K562 (cell line): ENCODE measurements around the gene NTN1. TPM values are rescaled to one million over a fixed set of nuclear protein-coding genes. Genes with fewer than 3 reads are reported as not detected.

ENCODE experiments used
- ATAC-seq: fragments of 200-7000 bp; cut with Tn5 transposase; 3 replicates; pipeline ENCODE4 v1.9.1; 2020; ENCODE audit warnings: moderate library complexity
- BruUV-seq: library from RNA; stranded (reverse); fragments of 400-500 nt; replicated peaks from 2 replicates; lab custom pipeline; 2021; lab: Mats Ljungman, UMichigan
- CTCF ChIA-PET: fragments of 300-600 bp; formaldehyde crosslinking; extraction: SDS; loops from one replicate; lab custom pipeline; 2021; ENCODE audit warnings: low intra/inter-chr PET ratio; lab: Yijun Ruan, JAX
- POLR2A ChIA-PET: fragments of 300-600, 350-650 bp; sonication (Branson Sonifier 250); formaldehyde crosslinking; extraction: SDS; loops from one replicate; lab custom pipeline; 2021; ENCODE audit warnings: antibody characterized with exemption, inconsistent platforms; lab: Yijun Ruan, JAX
- DNase-seq, 4 experiments: peaks; one replicate each; pipeline versions ENCODE4 v3.0.0 to v3.0.0-alpha.2; 2011 to 2018; ENCODE audit warnings: low spot score in 3 of 4, mixed read lengths in 3 of 4; ENCODE audit errors: extremely low read depth in 1 of 4
- FAIRE-seq: peaks from 2 replicates; lab custom pipeline; 2011; peaks lifted over from hg19 to GRCh38; lab: Jason Lieb, UNC
- H2AFZ ChIP-seq: 2 replicates; pipeline ENCODE4 v1.6.0; 2011; ENCODE audit warnings: low read depth, low read length, control low read depth, inconsistent platforms
- H3K27ac ChIP-seq: fragments of 200-600 bp; 3 replicates; pipeline ENCODE4 v1.8.0; 2011; ENCODE audit warnings: low read depth, mild to moderate bottlenecking, control low read depth, inconsistent platforms, low read length, moderate library complexity, mixed read lengths; ENCODE audit errors: extremely low read depth
- H3K27me3 ChIP-seq, 2 experiments: fragments of 300-600 bp in 1 of 2; 2 replicates in 1 of 2; 3 replicates in 1 of 2; pipeline versions ENCODE4 v1.6.0 to v1.8.0; 2011; ENCODE audit warnings: inconsistent platforms in 2 of 2, low read length in 2 of 2, mild to moderate bottlenecking in 1 of 2, mixed read lengths in 1 of 2, moderate library complexity in 1 of 2; ENCODE audit not compliant: control insufficient read depth in 2 of 2, insufficient read depth in 2 of 2
- H3K36me3 ChIP-seq: fragments of 300-600 bp; 3 replicates; pipeline ENCODE4 v1.8.0; 2011; ENCODE audit warnings: mild to moderate bottlenecking, low read length, inconsistent platforms; ENCODE audit not compliant: control insufficient read depth, insufficient read depth
- H3K4me1 ChIP-seq, 2 experiments: fragments of 200-600 bp in 1 of 2; replicated peaks in 1 of 2; 2 replicates in 1 of 2; 3 replicates in 1 of 2; pipeline versions ENCODE4 v1.5.1 to v1.8.0; 2011; ENCODE audit warnings: inconsistent platforms in 2 of 2, low read length in 2 of 2, mild to moderate bottlenecking in 1 of 2, mixed read lengths in 1 of 2, moderate library complexity in 1 of 2; ENCODE audit not compliant: control insufficient read depth in 2 of 2, insufficient read depth in 2 of 2
- H3K4me2 ChIP-seq: 2 replicates; pipeline ENCODE4 v1.6.1; 2011; ENCODE audit warnings: low read length, control low read depth, inconsistent platforms, mixed read lengths; ENCODE audit not compliant: insufficient read depth
- H3K4me3 ChIP-seq: fragments of 200-600 bp; sonication (generic), shearing (Covaris generic); 2 replicates; pipeline ENCODE4 v1.5.1; 2016; ENCODE audit warnings: control low read depth, inconsistent platforms
- H3K79me2 ChIP-seq: fragments of 200-600 bp; 3 replicates; pipeline ENCODE4 v1.8.0; 2011; ENCODE audit warnings: low read length, inconsistent platforms; ENCODE audit not compliant: control insufficient read depth, insufficient read depth
- H3K9ac ChIP-seq, 2 experiments: 2 replicates each; pipeline versions ENCODE4 v1.6.0 to v1.6.1; 2011; ENCODE audit warnings: low read depth in 2 of 2, low read length in 2 of 2, control low read depth in 1 of 2, inconsistent platforms in 1 of 2, mild to moderate bottlenecking in 1 of 2, mixed read lengths in 1 of 2; ENCODE audit not compliant: insufficient read depth in 1 of 2
- H3K9me1 ChIP-seq: one replicate; pipeline ENCODE4 v1.6.0; 2011; ENCODE audit warnings: inconsistent platforms, mild to moderate bottlenecking, low read length, moderate library complexity; ENCODE audit not compliant: control insufficient read depth, insufficient read depth
- H3K9me3 ChIP-seq: replicated peaks from 2 replicates; pipeline ENCODE4 v1.5.1; 2011; ENCODE audit warnings: low read depth, low read length, inconsistent platforms; ENCODE audit not compliant: control insufficient read depth, insufficient read depth
- H4K20me1 ChIP-seq: replicated peaks from 2 replicates; pipeline ENCODE4 v1.6.1; 2011; ENCODE audit warnings: low read length, inconsistent platforms, mixed read lengths; ENCODE audit not compliant: control insufficient read depth, insufficient read depth
- DIDO1 ChIP-seq: fragments of 450-650 bp; IDR thresholded peaks from 2 replicates; pipeline ENCODE4 v1.6.1; 2016; ENCODE audit warnings: low read depth, missing biosample characterization, missing genetic modification characterization
- E2F6 ChIP-seq, 2 experiments: IDR thresholded peaks; 2 replicates each; pipeline ENCODE4 v1.6.1; 2011; ENCODE audit warnings: borderline replicate concordance in 1 of 2, control low read depth in 1 of 2, low read depth in 1 of 2, low read length in 1 of 2, mild to moderate bottlenecking in 1 of 2, mixed read lengths in 1 of 2, moderate library complexity in 1 of 2; ENCODE audit not compliant: insufficient read depth in 1 of 2, insufficient read length in 1 of 2, poor library complexity in 1 of 2, severe bottlenecking in 1 of 2; ENCODE audit errors: extremely low read depth in 1 of 2
- GATA2 ChIP-seq: sonication (generic); formaldehyde crosslinking; IDR thresholded peaks from 2 replicates; pipeline ENCODE4 v1.4.0; 2020; ENCODE audit warnings: mild to moderate bottlenecking, missing genetic modification reagents
- KHSRP ChIP-seq: fragments of 450-650 bp; IDR thresholded peaks from 2 replicates; pipeline ENCODE4 v1.6.1; 2017
- MXD1 ChIP-seq: fragments of 250-450 bp; sonication (Bioruptor Pico); IDR thresholded peaks from 2 replicates; pipeline ENCODE4 v1.8.0; 2021; ENCODE audit warnings: borderline replicate concordance, mild to moderate bottlenecking, moderate library complexity; ENCODE audit not compliant: poor library complexity, severe bottlenecking
- PRDM10 ChIP-seq: fragments of 450-650 bp; IDR thresholded peaks from 2 replicates; pipeline ENCODE4 v1.6.1; 2018; ENCODE audit not compliant: partially characterized antibody
- USF2 ChIP-seq: sonication (generic); formaldehyde crosslinking; IDR thresholded peaks from 2 replicates; pipeline ENCODE4 v1.5.0; 2020; ENCODE audit warnings: missing genetic modification reagents
- WGBS: fragments of 100-300 bp; shearing (Covaris generic); methylation state at CpG from one replicate; pipeline ENCODE4 v1.1.6; 2016; ENCODE audit warnings: low coverage, mixed read lengths; ENCODE audit not compliant: insufficient coverage; ENCODE audit errors: missing lambda C conversion rate; 5-methylcytosine and 5-hydroxymethylcytosine counted together
- in situ Hi-C: fragments of 300-500 bp; cut with MboI; formaldehyde crosslinking; loops from 4 replicates; pipeline ENCODE4 v1.15.0; 2018; ENCODE audit warnings: inconsistent platforms, mixed read lengths
- intact Hi-C: fragments of 100-400 bp; cut with micrococcal nuclease; formaldehyde crosslinking; loops from 2 replicates; pipeline ENCODE4 v1.14.2; 2022
- polyA plus RNA-seq, 8 experiments: library from polyadenylated mRNA; depleted of rRNA in 4 of 8; stranded (reverse) in 5 of 8; unstranded in 3 of 8; fragments of >200 nt; fragmentation: Nextera tagmentation in 2 of 8; fragmentation: Illumina TruSeq in 1 of 8; extraction: Ambion mirVana in 2 of 8; extraction: Trizol in 1 of 8; gene quantifications; 2 replicates each; pipeline versions ENCODE4 v1.2.1 to v1.2.3, GENCODE V29; 2011 to 2014; ENCODE audit warnings: inconsistent platforms in 1 of 8, missing spikeins in 1 of 8
- total RNA-seq, 7 experiments: library from RNA; depleted of rRNA in 6 of 7; stranded (reverse); fragments of >200 nt in 6 of 7; fragmentation: Illumina TruSeq in 2 of 7; extraction: Trizol in 2 of 7; gene quantifications; 2 replicates each; pipeline versions ENCODE4 v1.2.1 to v1.2.3, GENCODE V29; 2011 to 2021; ENCODE audit warnings: low replicate concordance in 1 of 7

NTN1 gene
- total and polyA plus RNA-seq, 9 of the 15 experiments (the other 6 are each of a cell fraction or from before 2014, with no cell fraction given): 0.02 TPM; not detected in 8

GRCh38 chr17:9108146-9108545 is 86.8 kb downstream of the NTN1 start:
- H3K9me3 ChIP-seq: no peaks in the 10 kb centered on the region
- peaks cover 0 to 4% of the 10 kb centered on the region in 2 experiments; a peak in 1 of 5 replicates for H3K27me3 ChIP-seq
- BruUV-seq: no TSS peak
- no peak for ATAC-seq
- in situ Hi-C loops: no loop called here
- H4K20me1 ChIP-seq: 0 out of 2 replicates have a peak, but pooled peaks cover 4% of the 10 kb centered on the region
- no peak for DNase-seq
- no peak for FAIRE-seq
- H3K9ac ChIP-seq: no peak overlapping the region
- no peak overlapping the region for H3K4me3 ChIP-seq
- no peaks in the 10 kb centered on the region for H3K9me1 ChIP-seq
- CTCF ChIA-PET: no interaction called here
- POLR2A ChIA-PET: no interaction called here
- H3K27ac ChIP-seq: no peak overlapping the region
- H2AFZ ChIP-seq: no peak overlapping the region
- TF ChIP-seq PRDM10: no peak
- no peak for TF ChIP-seq MXD1 (CRISPR knock-in tag)
- no peak for TF ChIP-seq E2F6 (IDR thresholded peaks at IDR 0.05; ENCODE audit: borderline replicate concordance in 1 of 2, extremely low read depth in 1 of 2, insufficient read depth in 1 of 2, insufficient read length in 1 of 2, low read depth in 1 of 2, low read length in 1 of 2, poor library complexity in 1 of 2, severe bottlenecking in 1 of 2)
- no peak for TF ChIP-seq KHSRP
- no peak for TF ChIP-seq DIDO1 (tag)
- no peak for TF ChIP-seq GATA2 (CRISPR knock-in tag)
- TF ChIP-seq USF2 (CRISPR knock-in tag): no peak
- H3K36me3 ChIP-seq: no peaks in the 10 kb centered on the region
- intact Hi-C loops: no loop called here
- 4% methylated on average over 6 of the region's 6 CpGs for WGBS
- no peak overlapping the region for H3K4me2 ChIP-seq
- H3K79me2 ChIP-seq: no peaks in the 10 kb centered on the region
- no peaks in the 10 kb centered on the region for H3K4me1 ChIP-seq
